ENCODE measurements around the gene SUSD6. TPM values are rescaled to one million over a fixed set of nuclear protein-coding genes. Genes with fewer than 3 reads are reported as not detected.

SUSD6 gene
- polyA plus RNA-seq, 1 experiment = 14.4 TPM

GRCh38 chr14:69708049-69708448, 96.7 kb downstream of the SUSD6 start:
- no peak for TF ChIP-seq CTCF (IDR thresholded peaks at IDR 0.05; ENCODE audit: low read depth, low read length)
- Histone ChIP-seq H3K27ac (ENCODE audit: low read depth, low read length) (no peak overlapping the region), H3K9me3 (ENCODE audit: control insufficient read depth, insufficient read depth, low read length) (no peaks in the 10 kb centered on the region), H3K27me3 (ENCODE audit: control insufficient read depth, insufficient read depth, low read length) (no peaks in the 10 kb centered on the region), H3K4me3 (ENCODE audit: low read depth, low read length) (no peak overlapping the region)
- no peak for DNase-seq (ENCODE audit: low read depth, low spot score)
- CTCF ChIA-PET = no interaction called here
- POLR2A ChIA-PET = no interaction called here

GRCh38 chr14:69708586-69709560, 97.5 kb downstream of the SUSD6 start:
- CTCF ChIA-PET = interaction anchor here (0.6 to 3.0 kb wide), 4 partner anchors 18 to 161 kb away, joined by 3 to 18 read pairs (median 4); no protein-coding TSS in a partner anchor
- POLR2A ChIA-PET = no interaction called here
- no peak overlapping the region for H3K27ac ChIP-seq (ENCODE audit: low read depth, low read length)
- H3K9me3 ChIP-seq (ENCODE audit: control insufficient read depth, insufficient read depth, low read length) = no peaks in the 10 kb centered on the region
- no peak overlapping the region for H3K4me3 ChIP-seq (ENCODE audit: low read depth, low read length)
- DNase-seq (ENCODE audit: low read depth, low spot score) = no peak
- no peaks in the 10 kb centered on the region for H3K27me3 ChIP-seq (ENCODE audit: control insufficient read depth, insufficient read depth, low read length)
- TF ChIP-seq CTCF (IDR thresholded peaks at IDR 0.05; ENCODE audit: low read depth, low read length) = peak; percentile 45

- no peak overlapping the region for H3K4me3 ChIP-seq (ENCODE audit: low read depth, low read length)
- no peak for DNase-seq (ENCODE audit: low read depth, low spot score)
- no peaks in the 10 kb centered on the region for H3K9me3 ChIP-seq (ENCODE audit: control insufficient read depth, insufficient read depth, low read length)
- ChIA-PET POLR2A (no interaction called here), CTCF (interaction anchor here (1.1 to 3.0 kb wide), 4 partner anchors 9 to 131 kb away, joined by 3 to 18 read pairs (median 4); no protein-coding TSS in a partner anchor)
- H3K27ac ChIP-seq (ENCODE audit: low read depth, low read length) = peak overlapping the region; percentile 31
- no peaks in the 10 kb centered on the region for H3K27me3 ChIP-seq (ENCODE audit: control insufficient read depth, insufficient read depth, low read length)
- no peak for TF ChIP-seq CTCF (IDR thresholded peaks at IDR 0.05; ENCODE audit: low read depth, low read length)
Observed at GRCh38 chr14:69710378-69710777, 99.0 kb downstream of the SUSD6 start.

GRCh38 chr14:69711065-69711464, 99.7 kb downstream of the SUSD6 start:
- ChIA-PET POLR2A (interaction anchor here (0.6 kb wide), 1 partner anchor 595 kb away, joined by 5 read pairs; no protein-coding TSS in a partner anchor), CTCF (interaction anchor here (1.1 to 3.0 kb wide), 2 partner anchors 9 to 126 kb away, joined by 3 to 18 read pairs; no protein-coding TSS in a partner anchor)
- no peak for DNase-seq (ENCODE audit: low read depth, low spot score)
- H3K27me3 ChIP-seq (ENCODE audit: control insufficient read depth, insufficient read depth, low read length) = no peaks in the 10 kb centered on the region
- H3K9me3 ChIP-seq (ENCODE audit: control insufficient read depth, insufficient read depth, low read length) = no peaks in the 10 kb centered on the region
- H3K27ac ChIP-seq (ENCODE audit: low read depth, low read length) = peak overlapping the region; percentile 21
- H3K4me3 ChIP-seq (ENCODE audit: low read depth, low read length) = no peak overlapping the region
- no peak for TF ChIP-seq CTCF (IDR thresholded peaks at IDR 0.05; ENCODE audit: low read depth, low read length)

GRCh38 chr14:69711477-69711876, 100.1 kb downstream of the SUSD6 start:
- DNase-seq (ENCODE audit: low read depth, low spot score) = no peak
- TF ChIP-seq CTCF (IDR thresholded peaks at IDR 0.05; ENCODE audit: low read depth, low read length) = no peak
- ChIA-PET POLR2A (interaction anchor here (0.6 kb wide), 1 partner anchor 595 kb away, joined by 5 read pairs; no protein-coding TSS in a partner anchor), CTCF (interaction anchor here (1.1 to 3.0 kb wide), 2 partner anchors 8 to 127 kb away, joined by 3 to 18 read pairs; no protein-coding TSS in a partner anchor)
- H3K27me3 ChIP-seq (ENCODE audit: control insufficient read depth, insufficient read depth, low read length) = no peaks in the 10 kb centered on the region
- H3K9me3 ChIP-seq (ENCODE audit: control insufficient read depth, insufficient read depth, low read length) = no peaks in the 10 kb centered on the region
- H3K4me3 ChIP-seq (ENCODE audit: low read depth, low read length) = no peak overlapping the region
- no peak overlapping the region for H3K27ac ChIP-seq (ENCODE audit: low read depth, low read length)

Measured in AG04450 (cell line).